ENCODE results near the gene MCUB. TPM values are rescaled to one million over a fixed set of nuclear protein-coding genes. Genes with fewer than 3 reads are reported as not detected.

The MCUB gene
- total RNA-seq, 1 experiment from 2014 or later, result 14.8 TPM

- DNase-seq, result no peak
- H3K23ac ChIP-seq (ENCODE audit: insufficient read length, low read depth, low read length), result no peak overlapping the region
- Mint-ChIP-seq H3K27ac (no peak overlapping the region), H3K4me3 (no peak overlapping the region), H3K9me3 (peaks cover 2 to 3% of the 10 kb centered on the region in 2 experiments; a peak in 2 of 5 replicates), H3K36me3 (ENCODE audit: insufficient read depth in 1 of 3, low read depth in 3 of 3) (peaks cover 0 to 6% (median 3%) of the 10 kb centered on the region in 3 experiments; a peak in 2 of 7 replicates), H3K27me3 (ENCODE audit: low read depth) (peaks cover 5% of the 10 kb centered on the region), H3K4me1 (peaks cover 14 to 21% of the 10 kb centered on the region in 2 experiments)
- no peak overlapping the region for H3K9ac ChIP-seq (ENCODE audit: extremely low read depth, insufficient read length, low read length)
- H4K20me1 ChIP-seq (ENCODE audit: control insufficient read depth, insufficient read depth, insufficient read length), result no peaks in the 10 kb centered on the region
- H3K9me3 ChIP-seq (ENCODE audit: control insufficient read depth, low read depth, low read length), result no peaks in the 10 kb centered on the region
- H3K23me2 ChIP-seq (ENCODE audit: insufficient read length, low read depth, low read length, poor library complexity, severe bottlenecking), result peaks cover 15% of the 10 kb centered on the region
- no peak overlapping the region for H2BK5ac ChIP-seq (ENCODE audit: insufficient read length, low read length)
- no peak overlapping the region for H3K14ac ChIP-seq (ENCODE audit: insufficient read depth, low read length)
- H3K27me3 ChIP-seq (ENCODE audit: insufficient read depth, low read length), result no peaks in the 10 kb centered on the region
- H3K4ac ChIP-seq (ENCODE audit: low read depth, low read length), result no peak overlapping the region
- no peak overlapping the region for H3K56ac ChIP-seq (ENCODE audit: insufficient read length, low read depth, low read length)
- no peak overlapping the region for H4K91ac ChIP-seq (ENCODE audit: insufficient read length, low read depth, low read length)
- no peak for TF ChIP-seq CTCF (conservative IDR thresholded peaks at IDR 0.05)
- no peak overlapping the region for H3K4me2 ChIP-seq (ENCODE audit: insufficient read depth, insufficient read length, low read length)
- H3K18ac ChIP-seq (ENCODE audit: insufficient read length, low read depth, low read length), result no peak overlapping the region
- no peak overlapping the region for H2AK5ac ChIP-seq (ENCODE audit: insufficient read length, low read length)
- WGBS (ENCODE audit: extremely low coverage, insufficient read length, low lambda C conversion rate), result no CpG with 5 or more reads among the region's 6 CpGs
- no peaks in the 10 kb centered on the region for H3K79me2 ChIP-seq (ENCODE audit: insufficient read depth, low read length)
- no peak overlapping the region for H2BK15ac ChIP-seq (ENCODE audit: low read depth, low read length)
- no peaks in the 10 kb centered on the region for H3K79me1 ChIP-seq (ENCODE audit: insufficient read depth, low read depth, low read length, poor library complexity, severe bottlenecking)
- H3K27ac ChIP-seq (ENCODE audit: insufficient read length, low read depth, low read length), result no peak overlapping the region
- H2AFZ ChIP-seq (ENCODE audit: low read length), result no peak overlapping the region
- H2BK120ac ChIP-seq (ENCODE audit: low read depth, low read length, poor library complexity, severe bottlenecking), result no peak overlapping the region
- no peak overlapping the region for H4K8ac ChIP-seq (replicated peaks; ENCODE audit: insufficient read length, low read depth, low read length)
- H3T11ph ChIP-seq (ENCODE audit: low read length), result no peak overlapping the region
- H3K4me1 ChIP-seq (ENCODE audit: insufficient read depth, low read length), result no peaks in the 10 kb centered on the region
- no peak overlapping the region for H4K5ac ChIP-seq (ENCODE audit: insufficient read length, low read depth, low read length)
- H2BK12ac ChIP-seq (ENCODE audit: insufficient read length, low read depth, low read length), result no peak overlapping the region
- H2BK20ac ChIP-seq (ENCODE audit: low read depth, low read length, poor library complexity, severe bottlenecking), result no peak overlapping the region
Observed at GRCh38 chr4:109562457-109563239, 2.6 kb downstream of the MCUB start.

All from H9 (cell line).